ENCODE data around the gene CYTH4.
"Not testable (repeated sequence)": the region's sequence is repeated elsewhere in the genome, so short reads cannot be mapped to it uniquely, and the experiment has no call there.

CYTH4 gene

DNA sequence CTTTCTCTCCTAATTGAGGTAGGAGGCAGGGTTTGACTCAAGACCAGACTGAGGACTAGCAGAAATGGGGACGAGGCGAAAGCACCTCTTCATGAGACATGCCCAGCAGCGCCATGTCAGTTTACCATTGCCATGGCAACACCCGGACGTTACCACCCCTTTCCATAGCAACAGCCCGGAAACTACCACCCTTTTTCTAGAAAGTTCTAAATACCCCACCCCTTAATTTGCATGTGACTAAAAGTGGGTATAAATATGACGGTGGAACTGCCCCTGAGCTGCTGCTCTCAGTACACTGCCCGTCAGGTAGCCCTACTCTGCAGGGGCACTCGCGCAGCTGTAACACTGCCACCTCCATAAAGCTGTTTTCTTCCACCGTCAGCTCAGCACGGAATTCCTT is 32.3 kb upstream of the CYTH4 start:
- no peak for DNase-seq

DNA sequence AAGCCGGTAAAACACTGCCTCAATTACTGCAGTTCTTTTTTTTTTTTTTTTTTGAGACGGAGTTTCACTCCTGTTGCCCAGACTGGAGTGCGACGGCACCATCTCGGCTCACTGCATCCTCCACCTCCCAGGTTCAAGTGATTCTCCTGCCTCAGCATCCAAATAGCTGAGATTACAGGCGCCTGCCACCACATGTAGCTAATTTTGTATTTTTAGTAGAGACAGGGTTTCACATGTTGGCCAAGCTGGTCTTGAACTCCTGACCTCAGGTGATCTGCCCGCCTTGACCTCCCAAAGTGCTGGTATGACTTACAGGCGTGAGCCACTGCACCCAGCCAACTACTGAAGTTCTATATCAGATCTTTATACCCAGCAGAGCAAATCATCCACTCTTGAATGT is 30.5 kb upstream of the CYTH4 start:
- not testable (repeated sequence) for DNase-seq

GRCh38 chr22:37253126-37253660 is 29.1 kb upstream of the CYTH4 start:
- no peak for DNase-seq

DNA sequence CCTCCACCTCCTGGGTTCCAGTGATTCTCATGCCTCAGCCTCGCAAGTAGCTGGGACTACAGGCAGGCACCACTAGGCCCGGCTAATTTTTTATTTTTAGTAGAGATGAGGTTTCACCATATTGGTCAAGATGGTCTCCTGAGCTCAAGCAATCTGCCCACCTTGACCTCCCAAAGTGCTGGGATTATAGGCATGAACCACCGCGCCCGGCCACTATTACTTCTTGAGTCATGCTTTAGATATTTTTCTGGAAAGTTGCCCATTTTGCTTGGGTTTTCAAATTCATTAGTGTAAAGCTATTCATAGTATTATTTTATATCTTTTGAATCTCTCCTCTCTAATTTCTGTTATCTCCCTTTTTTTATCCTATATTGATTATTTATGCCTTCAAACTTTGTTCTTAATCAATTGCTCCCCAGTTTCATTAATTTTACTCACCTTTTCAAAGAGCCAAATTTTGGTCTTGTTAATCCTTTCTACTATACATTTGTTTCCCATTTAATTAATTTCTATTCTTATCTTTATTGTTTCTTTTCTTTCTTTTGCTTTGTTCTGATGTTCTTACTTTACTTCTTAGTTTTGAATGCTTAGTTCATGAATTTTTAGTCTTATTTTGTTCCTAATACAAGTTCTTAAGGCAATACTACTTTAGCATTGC is 28.0 kb upstream of the CYTH4 start:
- no peak for DNase-seq

DNA sequence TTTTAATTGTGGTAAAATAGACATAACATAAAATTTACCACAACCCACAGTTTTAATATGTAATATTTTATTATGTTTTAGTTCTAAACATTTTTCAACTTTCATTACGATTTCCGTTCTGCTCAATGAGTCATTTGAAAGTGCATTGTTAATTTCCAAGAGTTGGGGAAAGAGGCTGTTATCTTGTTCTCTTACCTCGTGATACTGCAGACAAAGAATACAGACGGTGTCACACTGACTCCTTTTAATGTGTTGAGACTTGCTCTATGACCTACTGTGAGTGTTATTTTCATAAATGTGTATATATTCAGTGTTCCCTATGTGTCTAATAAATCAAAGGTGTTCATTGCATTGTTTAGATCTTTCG is 27.5 kb upstream of the CYTH4 start:
- DNase-seq, result no peak

GRCh38 chr22:37255558-37256006 is 26.7 kb upstream of the CYTH4 start:
- DNase-seq, result no peak

GRCh38 chr22:37256075-37256726 is 26.1 kb upstream of the CYTH4 start:
- DNase-seq, result no peak

DNA sequence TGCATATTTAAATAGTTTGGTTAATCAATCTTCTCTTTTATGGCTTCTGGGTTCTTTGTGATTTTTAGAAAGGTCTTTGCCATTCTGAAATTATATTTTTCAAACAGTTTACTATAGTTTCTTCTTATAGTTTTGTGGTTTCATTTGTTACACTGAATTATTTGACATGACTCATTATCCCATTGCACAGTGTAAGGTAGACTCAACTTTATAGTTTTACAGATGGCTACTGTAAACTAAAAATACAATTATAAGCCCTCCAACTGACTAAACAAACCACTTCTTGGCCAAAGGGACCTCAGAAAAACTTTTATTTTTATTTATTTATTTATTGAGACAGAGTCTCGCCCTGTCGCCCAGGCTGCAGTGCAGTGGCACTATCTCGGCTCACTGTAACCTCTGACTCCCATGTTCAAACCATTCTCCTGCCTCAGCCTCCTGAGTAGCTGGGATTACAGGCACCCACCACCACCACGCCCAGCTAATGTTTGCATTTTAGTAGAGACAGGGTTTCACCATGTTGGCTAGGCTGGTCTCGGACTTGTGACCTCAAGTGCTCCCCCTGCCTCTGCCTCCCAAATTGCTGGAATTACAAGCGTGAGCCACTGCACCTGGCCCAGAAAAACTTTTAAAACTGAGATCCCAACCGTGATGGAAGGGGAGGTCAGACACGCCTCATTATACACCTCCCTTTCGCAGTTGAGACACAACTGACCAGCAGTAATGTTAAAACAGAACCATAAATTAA is 24.1 kb upstream of the CYTH4 start:
- DNase-seq, result no peak

- DNase-seq, result no peak
Measured at GRCh38 chr22:37258753-37259401, 23.4 kb upstream of the CYTH4 start.

- DNase-seq, result no peak
Measured at GRCh38 chr22:37259540-37260029, 22.7 kb upstream of the CYTH4 start.

DNA sequence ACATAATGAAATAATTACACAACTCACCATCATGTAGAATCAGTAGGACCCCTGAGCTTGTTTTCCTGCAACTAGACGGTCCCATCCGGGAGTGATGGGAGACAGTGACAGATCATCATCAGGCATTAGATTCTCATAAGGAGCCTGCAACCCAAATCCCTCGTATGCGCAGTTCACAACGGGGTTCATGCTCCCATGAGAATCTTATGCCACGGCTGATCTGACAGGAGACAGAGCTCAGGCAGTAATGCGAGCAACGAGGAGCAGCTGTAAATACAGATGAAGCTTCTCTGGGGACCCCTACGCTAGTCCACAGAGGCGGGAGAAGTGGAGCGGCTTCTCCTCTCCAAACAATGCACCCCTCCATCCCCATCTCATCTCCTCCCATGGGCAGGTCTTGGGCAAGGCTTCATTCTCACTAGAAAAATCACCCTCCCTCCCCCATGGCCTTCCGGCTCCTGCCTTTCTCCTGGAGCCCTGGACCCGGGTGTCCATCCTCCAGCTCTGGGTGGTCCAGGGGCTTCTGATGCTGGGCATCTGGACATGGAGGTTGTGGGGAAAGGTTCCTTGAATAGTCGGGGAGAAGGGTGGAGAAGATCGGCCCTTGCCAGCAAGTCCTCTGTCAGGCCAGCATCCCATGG is 22.0 kb upstream of the CYTH4 start:
- DNase-seq, result no peak

DNA sequence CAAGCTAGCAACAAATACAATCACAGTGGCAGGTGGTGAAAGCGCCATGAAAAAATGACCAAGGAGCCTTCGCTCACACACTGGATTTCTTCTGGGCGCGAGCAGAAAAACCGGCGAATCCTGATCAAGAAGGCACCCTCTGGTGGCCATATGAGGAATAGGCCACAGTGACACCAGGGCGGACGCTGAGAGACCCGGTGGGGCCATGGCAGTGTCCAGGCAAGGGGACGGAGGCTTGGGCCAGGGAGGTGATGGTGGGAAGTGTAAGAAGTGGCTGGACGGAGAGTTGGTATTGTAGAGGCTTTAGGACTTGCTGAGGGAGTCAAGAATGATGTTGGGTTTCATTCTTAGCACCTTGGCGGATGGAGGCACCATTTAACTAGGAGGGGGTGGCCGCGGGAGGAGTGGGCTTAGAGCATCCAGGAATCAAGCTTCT is 21.4 kb upstream of the CYTH4 start:
- no peak for DNase-seq

- no peak for DNase-seq
Measured at GRCh38 chr22:37262346-37262745, 20.0 kb upstream of the CYTH4 start.

DNA sequence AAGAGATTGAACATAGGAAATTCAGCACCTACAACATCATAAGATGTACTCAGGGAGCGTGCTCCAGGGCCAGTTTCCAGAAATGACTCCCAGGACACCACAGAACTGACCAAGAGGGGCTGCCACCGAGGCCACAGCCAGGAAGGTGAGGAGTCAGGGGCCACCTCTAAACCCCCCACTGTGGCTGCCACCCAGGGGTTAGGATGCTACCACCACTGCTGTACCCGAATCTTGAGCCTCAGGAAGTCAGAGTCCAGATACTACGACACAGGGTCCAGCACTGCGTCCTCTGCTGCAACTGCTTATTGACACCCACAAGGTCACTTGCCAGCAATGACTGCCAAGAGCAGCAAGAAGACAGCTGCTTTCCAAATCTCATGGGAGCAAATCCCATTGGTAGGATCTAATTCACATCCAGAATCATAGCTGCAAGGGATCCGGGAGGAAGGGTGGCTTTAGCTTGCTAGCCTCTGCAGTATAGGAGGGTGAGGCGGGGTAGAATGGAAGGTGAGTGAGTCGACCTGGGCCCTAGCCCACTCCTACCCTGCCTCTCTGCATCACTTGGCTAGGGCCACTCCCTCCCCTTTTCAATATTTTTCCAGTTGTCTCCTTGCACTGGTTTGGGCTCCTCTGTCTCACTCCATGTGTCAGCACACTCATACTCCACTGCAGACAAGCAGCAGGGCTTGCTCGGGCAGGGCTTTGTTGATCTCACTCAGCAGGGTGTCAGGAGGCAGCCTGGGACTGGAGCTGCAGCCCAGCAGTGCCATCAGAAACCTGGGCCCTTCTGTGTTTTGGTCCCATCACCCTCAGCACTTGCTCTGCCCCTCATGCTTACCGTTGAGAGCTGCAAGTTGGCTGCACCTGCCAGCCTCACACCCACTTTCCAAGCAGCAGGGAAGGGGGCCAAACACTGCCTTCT is 18.1 kb upstream of the CYTH4 start:
- no peak for DNase-seq

DNA sequence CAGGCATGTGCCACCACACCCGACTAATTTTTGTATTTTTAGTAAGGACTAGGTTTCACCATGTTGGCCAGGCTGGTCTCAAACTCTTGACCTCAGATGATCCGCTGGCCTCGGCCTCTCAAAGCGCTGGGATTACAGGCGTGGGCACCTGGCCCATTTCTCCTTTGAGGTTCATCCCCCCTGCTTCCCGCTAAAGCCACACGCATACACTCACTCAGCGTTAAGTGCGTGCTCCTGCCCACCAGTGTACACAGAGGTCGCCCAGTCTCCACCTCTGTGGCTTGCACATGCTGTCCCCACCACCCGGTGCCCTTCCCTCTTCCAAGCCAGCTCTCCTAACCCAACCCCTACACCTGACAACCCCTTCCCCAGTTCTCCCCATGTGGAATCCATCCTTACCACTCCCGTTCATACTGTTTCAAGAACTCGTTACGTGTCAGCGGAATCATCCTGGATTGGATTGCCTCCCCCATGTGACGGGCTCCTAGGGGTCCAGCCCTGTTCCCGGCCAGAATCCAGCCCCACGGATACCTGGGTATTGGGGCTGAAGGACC is 15.7 kb upstream of the CYTH4 start:
- no peak for DNase-seq

DNA sequence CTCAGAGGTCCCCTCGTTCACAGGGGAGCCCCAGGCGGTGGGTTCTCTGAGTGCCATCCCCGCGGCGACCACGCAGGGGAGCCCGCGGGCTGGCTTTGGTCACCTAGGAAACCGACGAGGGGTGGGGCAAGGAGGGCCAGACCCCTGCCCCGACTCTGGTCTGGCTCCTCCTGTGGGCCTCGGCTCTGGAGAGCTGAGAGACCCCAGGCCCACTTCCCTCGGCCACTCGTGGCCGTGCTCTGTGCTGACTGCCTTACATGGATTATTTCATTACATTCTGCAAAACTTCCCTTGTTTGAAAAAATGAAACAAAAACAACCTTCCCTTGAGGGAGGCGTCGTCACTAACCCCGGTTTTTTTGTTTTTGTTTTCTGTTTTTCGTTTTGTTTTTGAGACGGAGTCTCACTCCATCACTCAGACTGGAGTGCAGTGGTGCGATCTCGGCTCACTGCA is 15.1 kb upstream of the CYTH4 start:
- peak; percentile 39 for DNase-seq

- DNase-seq, result no peak
Measured at GRCh38 chr22:37267661-37268413, 14.5 kb upstream of the CYTH4 start.

- DNase-seq, result no peak
Measured at GRCh38 chr22:37269936-37270678, 12.2 kb upstream of the CYTH4 start.

DNA sequence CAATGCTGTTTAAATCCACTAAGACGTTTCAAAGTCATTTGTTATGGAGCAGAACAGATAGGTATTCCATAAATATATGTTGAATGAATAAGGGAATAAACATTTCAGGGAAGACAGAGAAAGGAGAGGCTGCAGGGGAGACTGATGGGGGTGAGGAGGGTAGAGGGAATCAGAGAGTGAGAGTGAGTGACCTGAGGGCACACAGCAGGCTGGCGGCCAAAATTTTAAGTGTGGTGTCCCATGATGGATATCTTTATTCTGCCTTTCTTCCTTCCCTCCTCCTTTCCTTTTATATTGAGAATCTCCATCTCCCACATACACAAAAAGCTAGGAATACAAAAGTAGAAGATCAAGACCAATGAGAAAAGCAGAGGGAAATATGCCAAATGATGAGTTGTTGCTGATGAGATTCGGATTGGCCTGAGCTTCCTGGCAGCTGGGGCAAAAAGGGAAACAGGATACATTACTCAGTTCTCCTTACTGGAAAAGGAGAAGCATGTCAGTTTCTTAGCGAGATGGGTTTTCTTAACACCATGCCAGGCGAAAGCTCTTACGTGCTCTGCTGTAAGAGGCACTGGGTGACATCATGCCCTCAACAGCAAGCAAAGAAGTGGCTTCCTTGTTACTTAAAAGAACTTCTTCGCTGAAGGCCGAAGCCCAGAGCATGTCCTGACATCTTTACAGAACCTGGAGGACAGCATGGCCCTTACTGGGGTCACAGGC is 11.2 kb upstream of the CYTH4 start:
- no peak for DNase-seq
